Choroid plexus epithelial cell (primary cell): ENCODE data around the gene FNDC3A.

Experiments
- DNase-seq: peaks from one replicate; pipeline ENCODE4 v3.0.0-alpha.2; 2010; ENCODE audit warnings: low read depth
- H3K4me3 ChIP-seq: 2 replicates; pipeline ENCODE4 v1.5.1; 2011; ENCODE audit warnings: low read depth, mild to moderate bottlenecking, control low read depth, low read length, moderate library complexity
- CTCF ChIP-seq: conservative IDR thresholded peaks from 2 replicates; pipeline ENCODE4 v1.5.1; 2011; ENCODE audit warnings: low read depth, mild to moderate bottlenecking, control low read depth, inconsistent platforms, low read length, moderate library complexity

Gene FNDC3A

DNA sequence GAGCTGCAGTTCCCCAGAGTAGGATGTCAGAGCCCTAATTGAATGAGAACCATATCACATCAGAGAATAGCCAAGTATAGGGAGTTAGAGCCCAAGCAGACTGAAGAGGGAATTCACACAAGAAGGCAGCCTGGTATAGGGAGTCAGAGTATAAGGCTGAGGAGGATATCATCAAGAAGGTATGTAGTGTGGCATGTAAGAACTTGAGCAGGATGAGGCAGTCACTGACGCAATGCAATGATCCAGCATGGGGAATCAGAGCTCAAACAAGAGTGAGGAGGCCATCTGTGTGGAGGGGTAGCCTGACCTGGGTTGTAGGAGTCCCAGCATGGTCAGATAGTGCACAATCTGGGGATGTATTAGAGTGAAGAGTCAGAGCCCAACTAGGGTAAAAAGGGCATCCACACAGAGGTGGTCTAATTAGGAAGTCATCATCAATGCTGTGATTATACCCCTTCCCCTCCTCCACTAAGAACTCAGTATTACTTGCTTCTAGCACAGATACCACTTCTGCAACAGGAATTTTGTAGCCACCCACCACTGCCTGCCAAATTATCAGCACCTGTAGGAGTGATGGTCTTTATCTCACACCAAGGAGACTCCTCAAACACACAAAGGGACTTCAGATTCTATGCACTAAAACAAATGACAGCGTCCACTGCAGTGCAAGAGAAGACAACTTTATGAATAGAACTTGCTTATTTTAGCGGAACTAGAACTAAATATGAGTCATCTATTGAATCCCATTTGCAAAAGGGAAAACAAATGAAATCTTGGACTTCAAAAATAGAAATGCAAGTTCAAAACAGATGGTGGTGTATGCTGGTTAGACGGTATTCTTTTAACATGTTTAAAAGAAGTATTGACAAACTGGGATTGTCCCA, 107.2 kb downstream of the FNDC3A start:
- peak; percentile 86 for DNase-seq
- H3K4me3 ChIP-seq, result no peak overlapping the region
- no peak for TF ChIP-seq CTCF

DNA sequence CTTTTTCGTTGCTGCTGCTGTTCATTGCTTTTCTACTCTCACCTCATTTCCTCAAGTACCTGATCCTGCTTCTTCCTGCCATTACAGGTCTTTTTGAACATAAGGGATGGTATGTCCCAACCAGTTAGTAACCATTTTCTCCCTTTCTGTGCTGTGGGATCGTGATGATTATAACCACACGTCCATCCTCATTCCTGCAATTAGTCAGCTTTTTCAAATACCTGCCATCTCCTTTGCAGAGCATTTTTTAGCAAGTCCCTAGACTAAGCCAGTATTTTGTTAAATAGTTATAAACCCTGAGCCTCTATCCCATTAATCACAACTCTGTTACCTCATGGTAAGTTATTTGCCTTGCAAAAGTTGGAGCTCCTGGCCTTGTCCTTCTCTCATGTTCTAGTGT, 109.2 kb downstream of the FNDC3A start:
- H3K4me3 ChIP-seq, result no peak overlapping the region
- DNase-seq, result no peak

GRCh38 chr13:49086722-49087121, 111.0 kb downstream of the FNDC3A start:
- H3K4me3 ChIP-seq, result no peak overlapping the region
- TF ChIP-seq CTCF, result no peak
- DNase-seq, result peak; percentile 73

More for the DNA sequence above, 109.2 kb downstream of the FNDC3A start:
- no peak for TF ChIP-seq CTCF

- H3K4me3 ChIP-seq, result no peak overlapping the region
- no peak for TF ChIP-seq CTCF
- no peak for DNase-seq
Measured at GRCh38 chr13:49093376-49093775, 117.7 kb downstream of the FNDC3A start.

DNA sequence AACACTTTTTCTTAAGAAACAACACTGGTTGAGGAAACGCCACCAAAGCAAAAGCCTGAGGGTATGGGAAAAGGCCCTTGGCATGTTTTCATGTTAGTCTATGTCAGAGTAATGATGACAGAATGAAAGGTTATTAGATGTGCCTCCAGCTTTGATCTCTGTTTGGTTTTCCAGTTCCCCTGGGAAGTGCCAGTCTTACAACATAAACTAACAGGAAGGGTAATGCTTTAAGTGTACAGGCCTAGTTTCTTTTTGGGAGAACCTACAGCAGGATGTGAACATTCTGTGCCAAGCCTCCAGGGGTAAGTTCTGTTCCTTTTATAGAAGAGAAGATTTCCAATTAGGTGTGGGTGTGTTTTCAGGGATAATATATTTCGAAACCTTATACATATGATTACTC, 121.7 kb downstream of the FNDC3A start:
- no peak overlapping the region for H3K4me3 ChIP-seq
- DNase-seq, result peak; percentile 72
- TF ChIP-seq CTCF, result no peak

DNA sequence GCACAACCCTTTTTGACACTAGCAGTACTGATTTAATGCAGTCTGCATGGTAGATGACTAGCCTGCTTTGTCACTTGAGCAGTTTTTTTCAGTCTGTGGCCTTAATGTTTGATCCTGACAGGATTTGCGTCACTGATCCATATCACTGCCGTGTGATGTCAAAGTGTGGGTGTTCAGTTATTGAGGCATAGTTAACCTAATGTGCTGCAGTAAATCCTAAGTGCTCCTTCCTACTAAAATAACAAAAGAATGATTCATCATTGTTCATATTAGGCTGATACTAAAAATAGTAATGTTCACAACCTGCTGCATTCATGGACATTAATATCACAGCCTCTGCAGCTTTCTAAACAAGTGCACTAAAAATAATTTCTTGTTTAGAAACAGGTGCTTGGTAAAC, 122.5 kb downstream of the FNDC3A start:
- TF ChIP-seq CTCF, result no peak
- H3K4me3 ChIP-seq, result no peak overlapping the region
- peak; percentile 95 for DNase-seq
